GM23338 (cell line): ENCODE results near the gene MEFV. TPM values are rescaled to one million over a fixed set of nuclear protein-coding genes. Genes with fewer than 3 reads are reported as not detected.

ENCODE experiments used
- ATAC-seq: fragments of 200-7000 bp; cut with Tn5 transposase; 3 replicates; pipeline ENCODE4 v1.9.1; 2020
- DNase-seq: peaks from one replicate; pipeline ENCODE4 v3.0.0-alpha.2; 2015; ENCODE audit warnings: low spot score
- H2AFZ ChIP-seq: fragments of 200-600 bp; sonication (generic); 2 replicates; pipeline ENCODE4 v1.8.0; 2016; ENCODE audit warnings: antibody characterized with exemption, mild to moderate bottlenecking, moderate library complexity
- H3F3A ChIP-seq: fragments of 200-600 bp; sonication (generic); replicated peaks from 2 replicates; pipeline ENCODE4 v1.8.0; 2017; ENCODE audit warnings: antibody characterized with exemption, mixed run types, low read depth
- H3K27ac ChIP-seq: fragments of 200-600 bp; sonication (generic); 2 replicates; pipeline ENCODE4 v1.6.1; 2016; ENCODE audit warnings: low read depth
- H3K27me3 ChIP-seq: fragments of 200-600 bp; sonication (generic); 2 replicates; pipeline ENCODE4 v1.8.0; 2016; ENCODE audit warnings: mild to moderate bottlenecking, mixed run types, moderate library complexity; ENCODE audit not compliant: insufficient read depth
- H3K36me3 ChIP-seq: fragments of 200-600 bp; sonication (generic); 2 replicates; pipeline ENCODE4 v1.8.0; 2016; ENCODE audit warnings: mild to moderate bottlenecking; ENCODE audit not compliant: insufficient read depth
- H3K4me1 ChIP-seq: fragments of 200-600 bp; sonication (generic); 2 replicates; pipeline ENCODE4 v1.8.0; 2016; ENCODE audit warnings: mild to moderate bottlenecking, moderate library complexity; ENCODE audit not compliant: insufficient read depth
- H3K4me2 ChIP-seq: fragments of 200-600 bp; sonication (generic); 2 replicates; pipeline ENCODE4 v1.7.1; 2017; ENCODE audit warnings: mixed run types
- H3K4me3 ChIP-seq: fragments of 200-600 bp; sonication (generic); 2 replicates; pipeline ENCODE4 v1.6.1; 2016; ENCODE audit warnings: mixed run types
- H3K79me2 ChIP-seq: fragments of 200-600 bp; sonication (generic); replicated peaks from 2 replicates; pipeline ENCODE4 v1.8.0; 2017; ENCODE audit warnings: mild to moderate bottlenecking; ENCODE audit not compliant: insufficient read depth
- H3K9me2 ChIP-seq: fragments of 200-600 bp; sonication (generic); 2 replicates; pipeline ENCODE4 v1.8.0; 2017; ENCODE audit not compliant: insufficient read depth
- H4K20me1 ChIP-seq: fragments of 200-600 bp; sonication (generic); replicated peaks from 2 replicates; pipeline ENCODE4 v1.8.0; 2017; ENCODE audit warnings: mild to moderate bottlenecking; ENCODE audit not compliant: insufficient read depth
- H3K27ac Mint-ChIP-seq: 2 replicates; pipeline ENCODE4 v1.8.0; 2020; ENCODE audit warnings: inconsistent platforms, mild to moderate bottlenecking, moderate library complexity, mixed read lengths
- H3K27me3 Mint-ChIP-seq: 3 replicates; pipeline ENCODE4 v1.8.0; 2022; ENCODE audit warnings: low read depth, mild to moderate bottlenecking, moderate library complexity, mixed read lengths, inconsistent platforms; ENCODE audit not compliant: insufficient read depth, poor library complexity
- H3K36me3 Mint-ChIP-seq: 3 replicates; pipeline ENCODE4 v1.8.0; 2021; ENCODE audit warnings: low read depth, mild to moderate bottlenecking, inconsistent platforms, moderate library complexity, mixed read lengths
- H3K4me1 Mint-ChIP-seq: 3 replicates; pipeline ENCODE4 v1.8.0; 2020; ENCODE audit warnings: mild to moderate bottlenecking, inconsistent platforms, mixed read lengths
- H3K4me3 Mint-ChIP-seq: 3 replicates; pipeline ENCODE4 v1.8.0; 2021; ENCODE audit warnings: moderate library complexity, mild to moderate bottlenecking, inconsistent platforms, mixed read lengths
- H3K9me3 Mint-ChIP-seq: 3 replicates; pipeline ENCODE4 v1.8.0; 2020; ENCODE audit warnings: moderate library complexity, mild to moderate bottlenecking, inconsistent platforms, mixed read lengths
- EZH2 ChIP-seq: fragments of 200-600 bp; sonication (generic); IDR thresholded peaks from one replicate; pipeline ENCODE4 v1.8.0; 2017; ENCODE audit warnings: antibody characterized with exemption, mild to moderate bottlenecking, low read depth; ENCODE audit not compliant: unreplicated experiment
- JUNB ChIP-seq: IDR thresholded peaks from one replicate; pipeline ENCODE4 v1.6.1; 2016; ENCODE audit warnings: antibody characterized with exemption; ENCODE audit not compliant: unreplicated experiment
- REST ChIP-seq: IDR thresholded peaks from one replicate; pipeline ENCODE4 v1.6.1; 2018; ENCODE audit warnings: antibody characterized with exemption; ENCODE audit not compliant: unreplicated experiment
- STAT1 ChIP-seq: IDR thresholded peaks from one replicate; pipeline ENCODE4 v1.6.1; 2016; ENCODE audit warnings: antibody characterized with exemption; ENCODE audit not compliant: unreplicated experiment
- ZNF114 ChIP-seq: fragments of 250-450 bp; sonication (Bioruptor Pico); IDR thresholded peaks from 2 replicates; pipeline ENCODE4 v1.5.0; 2020; ENCODE audit warnings: mild to moderate bottlenecking, moderate library complexity
- ZNF331 ChIP-seq: fragments of 250-450 bp; sonication (Bioruptor Pico); IDR thresholded peaks from 2 replicates; pipeline ENCODE4 v1.5.0; 2020; ENCODE audit warnings: low read depth, mild to moderate bottlenecking, moderate library complexity
- ZNF462 ChIP-seq: fragments of 250-450 bp; sonication (Bioruptor Pico); IDR thresholded peaks from 2 replicates; pipeline ENCODE4 v1.5.0; 2020; ENCODE audit warnings: mild to moderate bottlenecking, moderate library complexity
- polyA plus RNA-seq: library from polyadenylated mRNA; unstranded; fragments of >200 nt; fragmentation: Nextera tagmentation; extraction: Ambion mirVana; gene quantifications from 2 replicates; pipeline ENCODE4 v1.2.1, GENCODE V29; 2016
- total RNA-seq: library from RNA; depleted of rRNA; stranded (reverse); fragments of >200 nt; shearing (Covaris generic); gene quantifications from 2 replicates; pipeline ENCODE4 v1.2.3, GENCODE V29; 2014

MEFV gene
- total and polyA plus RNA-seq, 2 experiments from 2014 or later, result 0.07 TPM; not detected in 1

GRCh38 chr16:3215601-3216262, 40.7 kb downstream of the MEFV start:
- no peak for ATAC-seq
- no peak overlapping the region for H3K4me3 Mint-ChIP-seq
- peaks cover 78% of the 10 kb centered on the region for H3K9me3 Mint-ChIP-seq

More at GRCh38 chr16:3215601-3216262, 40.7 kb downstream of the MEFV start:
- Histone ChIP-seq H3K9me2 (0 out of 2 replicates have a peak, but pooled peaks cover 11% of the 10 kb centered on the region), H3K79me2 (no peaks in the 10 kb centered on the region), H3K4me1 (no peaks in the 10 kb centered on the region), H3K4me3 (no peak overlapping the region), H2AFZ (no peak overlapping the region), H3K4me2 (no peak overlapping the region), H3F3A (no peaks in the 10 kb centered on the region), H3K36me3 (no peaks in the 10 kb centered on the region), H4K20me1 (no peaks in the 10 kb centered on the region), H3K27me3 (no peaks in the 10 kb centered on the region), H3K27ac (no peak overlapping the region)
- Mint-ChIP-seq H3K27me3 (peaks cover 2% of the 10 kb centered on the region), H3K27ac (no peak overlapping the region), H3K36me3 (peaks cover 26% of the 10 kb centered on the region), H3K4me1 (no peaks in the 10 kb centered on the region)
- TF ChIP-seq ZNF331 (CRISPR knock-in tag) (no peak), ZNF462 (no peak), ZNF114 (CRISPR knock-in tag) (no peak), STAT1 (no peak), JUNB (no peak), REST (no peak), EZH2 (no peak)
- no peak for DNase-seq
